GM12878 (cell line): Measurements from ENCODE around the gene PLXNA4. TPM values are rescaled to one million over a fixed set of nuclear protein-coding genes. Genes with fewer than 3 reads are reported as not detected.

Experiments used
- ATAC-seq: fragments of 200-7000 bp; cut with Tn5 transposase; 3 replicates; pipeline ENCODE4 v1.9.1; 2020; ENCODE audit warnings: mild to moderate bottlenecking, moderate library complexity
- BruUV-seq: library from RNA; stranded (reverse); fragments of 400-500 nt; replicated peaks from 2 replicates; lab custom pipeline; 2021; lab: Mats Ljungman, UMichigan
- CTCF ChIA-PET: fragments of 300-600 bp; sonication (Branson Sonifier 250); formaldehyde crosslinking; extraction: SDS; loops from one replicate; lab custom pipeline; 2021; ENCODE audit warnings: inconsistent platforms; lab: Yijun Ruan, JAX
- POLR2A ChIA-PET: fragments of 350-600 bp; formaldehyde crosslinking; extraction: SDS; loops from one replicate; lab custom pipeline; 2021; ENCODE audit warnings: inconsistent platforms; lab: Charles Lee
- RAD21 ChIA-PET: fragments of 300-600 bp; sonication (Branson Sonifier 250); formaldehyde crosslinking; loops from one replicate; lab custom pipeline; 2023; ENCODE audit warnings: antibody characterized with exemption; ENCODE audit not compliant: unreplicated experiment; lab: Charles Lee
- SMC1A ChIA-PET: fragments of 300-600 bp; sonication (Branson Sonifier 250); formaldehyde crosslinking; loops from one replicate; lab custom pipeline; 2023; ENCODE audit not compliant: unreplicated experiment, uncharacterized antibody; lab: Charles Lee
- DNase-seq: peaks from one replicate; pipeline ENCODE4 v3.0.0-alpha.2; 2011; ENCODE audit warnings: low read depth, low spot score
- FAIRE-seq: peaks from 3 replicates; lab custom pipeline; 2011; peaks lifted over from hg19 to GRCh38; lab: Jason Lieb, UNC
- H2AFZ ChIP-seq: 2 replicates; pipeline ENCODE4 v1.6.0; 2011; ENCODE audit warnings: low read depth, low read length, control low read depth; ENCODE audit not compliant: control insufficient read depth
- H3K27ac ChIP-seq: 2 replicates; pipeline ENCODE4 v1.5.1; 2011; ENCODE audit warnings: control low read depth; ENCODE audit not compliant: control insufficient read depth, insufficient read depth
- H3K27me3 ChIP-seq, 2 experiments: replicated peaks in 1 of 2; 2 replicates each; pipeline versions ENCODE4 v1.6.0 to v1.6.1; 2011; ENCODE audit warnings: low read length in 1 of 2; ENCODE audit not compliant: control insufficient read depth in 2 of 2, insufficient read depth in 2 of 2
- H3K36me3 ChIP-seq, 2 experiments: 2 replicates each; pipeline ENCODE4 v1.5.1; 2011; ENCODE audit warnings: low read length in 1 of 2; ENCODE audit not compliant: control insufficient read depth in 2 of 2, insufficient read depth in 2 of 2
- H3K4me1 ChIP-seq: 2 replicates; pipeline ENCODE4 v1.6.1; 2011; ENCODE audit warnings: mild to moderate bottlenecking, low read length, moderate library complexity, mixed read lengths; ENCODE audit not compliant: control insufficient read depth, insufficient read depth
- H3K4me2 ChIP-seq: 2 replicates; pipeline ENCODE4 v1.6.0; 2011; ENCODE audit warnings: control low read depth; ENCODE audit not compliant: control insufficient read depth, insufficient read depth
- H3K4me3 ChIP-seq: fragments of 200-600 bp; sonication (generic); 2 replicates; pipeline ENCODE4 v1.5.1; 2016
- H3K79me2 ChIP-seq: 2 replicates; pipeline ENCODE4 v1.6.0; 2011; ENCODE audit warnings: low read length; ENCODE audit not compliant: control insufficient read depth, insufficient read depth
- H3K9ac ChIP-seq: 2 replicates; pipeline ENCODE4 v1.8.0; 2011; ENCODE audit warnings: low read length, control low read depth, mixed read lengths; ENCODE audit not compliant: control insufficient read depth, insufficient read depth
- H3K9me3 ChIP-seq: replicated peaks from 3 replicates; pipeline ENCODE4 v1.5.1; 2011; ENCODE audit warnings: mild to moderate bottlenecking, low read length; ENCODE audit not compliant: control insufficient read depth, insufficient read depth
- H4K20me1 ChIP-seq: 2 replicates; pipeline ENCODE4 v1.6.0; 2011; ENCODE audit not compliant: control insufficient read depth, insufficient read depth
- CBFB ChIP-seq: IDR thresholded peaks from 2 replicates; pipeline ENCODE4 v1.6.1; 2016; ENCODE audit warnings: antibody characterized with exemption, low read depth
- CHD4 ChIP-seq: fragments of 200-600 bp; sonication (generic); IDR thresholded peaks from 2 replicates; pipeline ENCODE4 v1.6.1; 2016; ENCODE audit warnings: mild to moderate bottlenecking
- GABPA ChIP-seq: IDR thresholded peaks from 2 replicates; pipeline ENCODE4 v1.6.1; 2014; ENCODE audit warnings: antibody characterized with exemption, low read depth, mild to moderate bottlenecking, inconsistent platforms
- RBBP5 ChIP-seq: fragments of 200-600 bp; sonication (generic); conservative IDR thresholded peaks from 2 replicates; pipeline ENCODE4 v1.6.1; 2016
- RELA ChIP-seq: fragments of 450-650 bp; IDR thresholded peaks from 2 replicates; pipeline ENCODE4 v1.8.0; 2014; ENCODE audit warnings: borderline replicate concordance; ENCODE audit not compliant: partially characterized antibody
- SP1 ChIP-seq: IDR thresholded peaks from one replicate; pipeline ENCODE4 v1.6.1; 2011; ENCODE audit warnings: low read depth, low read length
- SREBF2 ChIP-seq: IDR thresholded peaks from 2 replicates; pipeline ENCODE4 v1.6.1; 2012; ENCODE audit warnings: mild to moderate bottlenecking, low read length
- YY1 ChIP-seq: IDR thresholded peaks from 2 replicates; pipeline ENCODE4 v1.6.1; 2011; ENCODE audit warnings: low read depth, mild to moderate bottlenecking, low read length
- WGBS: methylation state at CpG from one replicate; pipeline ENCODE4 v1.1.6; 2016; ENCODE audit warnings: low lambda C conversion rate; ENCODE audit not compliant: insufficient replicate concordance, insufficient coverage; ENCODE audit errors: missing lambda C conversion rate; 5-methylcytosine and 5-hydroxymethylcytosine counted together
- in situ Hi-C: fragments of 300-500 bp; cut with MboI; formaldehyde crosslinking; loops from 9 replicates; pipeline ENCODE4 v1.14.3; 2018; ENCODE audit warnings: mixed read lengths
- intact Hi-C: fragments of 100-400 bp; cut with micrococcal nuclease; formaldehyde crosslinking; loops from one replicate; pipeline ENCODE4 v1.14.2; 2022; ENCODE audit not compliant: unreplicated experiment
- polyA plus RNA-seq, 11 experiments: library from polyadenylated mRNA; depleted of rRNA in 4 of 11; unstranded in 6 of 11; stranded (reverse) in 5 of 11; fragments of >200 nt; fragmentation: Nextera tagmentation in 4 of 11; fragmentation: Illumina TruSeq in 1 of 11; extraction: Ambion mirVana in 4 of 11; extraction: Trizol in 1 of 11; gene quantifications; 1 replicate in 1 of 11; 2 replicates in 10 of 11; pipeline versions ENCODE4 v1.2.1 to v1.2.3, GENCODE V29; 2011 to 2016; ENCODE audit warnings: inconsistent platforms in 2 of 11, missing spikeins in 2 of 11, low read depth in 1 of 11
- total RNA-seq, 4 experiments: library from RNA; depleted of rRNA in 3 of 4; stranded (reverse); fragments of >200 nt in 3 of 4; fragmentation: Illumina TruSeq in 1 of 4; extraction: Trizol in 1 of 4; gene quantifications; 2 replicates each; pipeline versions ENCODE4 v1.2.1 to v1.2.3, GENCODE V29; 2013 to 2021
- TF ChIP-seq, protein P1 (sequence below): IDR thresholded peaks from 2 replicates; pipeline ENCODE4 v1.6.1; 2012; ENCODE audit warnings: low read depth, low read length, improper control_type of control experiment
- TF ChIP-seq, protein P2 (sequence below): fragments of 450-650 bp; formaldehyde crosslinking; IDR thresholded peaks from 2 replicates; pipeline ENCODE4 v1.5.0; 2022; ENCODE audit warnings: mild to moderate bottlenecking, missing genetic modification characterization
- TF ChIP-seq, protein P3 (sequence below): IDR thresholded peaks from 2 replicates; pipeline ENCODE4 v1.6.1; 2012; ENCODE audit warnings: mild to moderate bottlenecking, low read depth, low read length

Gene PLXNA4
- total and polyA plus RNA-seq, 10 of the 15 experiments (the other 5 are each of a cell fraction or from before 2014, with no cell fraction given): 0.03 TPM; not detected in 9

GRCh38 chr7:132199626-132200025, 376.6 kb downstream of the PLXNA4 start:
- H3K4me2 ChIP-seq: no peak overlapping the region
- DNase-seq (no peak), FAIRE-seq (no peak), ATAC-seq (no peak)
- H4K20me1 ChIP-seq: no peaks in the 10 kb centered on the region
- RAD21 ChIA-PET: no interaction called here
- intact Hi-C loops (no loop called here), in situ Hi-C loops (no loop called here)
- no peak overlapping the region for H2AFZ ChIP-seq
- 0% methylated on average over 2 of the region's 2 CpGs for WGBS
- H3K9me3 ChIP-seq: no peaks in the 10 kb centered on the region
- no TSS peak for BruUV-seq
- CTCF ChIA-PET: no interaction called here
- no peaks in the 10 kb centered on the region for H3K79me2 ChIP-seq
- H3K4me3 ChIP-seq: no peak overlapping the region
- H3K27me3 ChIP-seq: no peaks in the 10 kb centered on the region; a peak in 1 of 4 replicates
- SMC1A ChIA-PET: no interaction called here
- POLR2A ChIA-PET: no interaction called here
- H3K36me3 ChIP-seq: no peaks in the 10 kb centered on the region
- H3K9ac ChIP-seq: no peak overlapping the region
- H3K4me1 ChIP-seq: no peaks in the 10 kb centered on the region
- TF ChIP-seq, protein P1, sequence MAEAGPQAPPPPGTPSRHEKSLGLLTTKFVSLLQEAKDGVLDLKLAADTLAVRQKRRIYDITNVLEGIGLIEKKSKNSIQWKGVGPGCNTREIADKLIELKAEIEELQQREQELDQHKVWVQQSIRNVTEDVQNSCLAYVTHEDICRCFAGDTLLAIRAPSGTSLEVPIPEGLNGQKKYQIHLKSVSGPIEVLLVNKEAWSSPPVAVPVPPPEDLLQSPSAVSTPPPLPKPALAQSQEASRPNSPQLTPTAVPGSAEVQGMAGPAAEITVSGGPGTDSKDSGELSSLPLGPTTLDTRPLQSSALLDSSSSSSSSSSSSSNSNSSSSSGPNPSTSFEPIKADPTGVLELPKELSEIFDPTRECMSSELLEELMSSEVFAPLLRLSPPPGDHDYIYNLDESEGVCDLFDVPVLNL: no peak
- H3K27ac ChIP-seq: no peak overlapping the region

- Histone ChIP-seq H4K20me1 (no peaks in the 10 kb centered on the region), H3K4me2 (no peak overlapping the region), H3K9ac (no peak overlapping the region), H3K4me3 (no peak overlapping the region), H2AFZ (no peak overlapping the region), H3K4me1 (no peaks in the 10 kb centered on the region), H3K9me3 (no peaks in the 10 kb centered on the region), H3K27ac (no peak overlapping the region), H3K79me2 (no peaks in the 10 kb centered on the region), H3K36me3 (no peaks in the 10 kb centered on the region), H3K27me3 (no peaks in the 10 kb centered on the region)
- no peak for ATAC-seq
- in situ Hi-C loops: no loop called here
- ChIA-PET CTCF (no interaction called here), POLR2A (no interaction called here), SMC1A (interaction anchor here (0.6 kb wide), 1 partner anchor 10 kb away, joined by 3 read pairs; no protein-coding TSS in a partner anchor), RAD21 (no interaction called here)
- intact Hi-C loops: no loop called here
- BruUV-seq: no TSS peak
- no peak for FAIRE-seq
- no peak for DNase-seq
- 78% methylated on average over 2 of the region's 2 CpGs for WGBS
- TF ChIP-seq, protein P2, sequence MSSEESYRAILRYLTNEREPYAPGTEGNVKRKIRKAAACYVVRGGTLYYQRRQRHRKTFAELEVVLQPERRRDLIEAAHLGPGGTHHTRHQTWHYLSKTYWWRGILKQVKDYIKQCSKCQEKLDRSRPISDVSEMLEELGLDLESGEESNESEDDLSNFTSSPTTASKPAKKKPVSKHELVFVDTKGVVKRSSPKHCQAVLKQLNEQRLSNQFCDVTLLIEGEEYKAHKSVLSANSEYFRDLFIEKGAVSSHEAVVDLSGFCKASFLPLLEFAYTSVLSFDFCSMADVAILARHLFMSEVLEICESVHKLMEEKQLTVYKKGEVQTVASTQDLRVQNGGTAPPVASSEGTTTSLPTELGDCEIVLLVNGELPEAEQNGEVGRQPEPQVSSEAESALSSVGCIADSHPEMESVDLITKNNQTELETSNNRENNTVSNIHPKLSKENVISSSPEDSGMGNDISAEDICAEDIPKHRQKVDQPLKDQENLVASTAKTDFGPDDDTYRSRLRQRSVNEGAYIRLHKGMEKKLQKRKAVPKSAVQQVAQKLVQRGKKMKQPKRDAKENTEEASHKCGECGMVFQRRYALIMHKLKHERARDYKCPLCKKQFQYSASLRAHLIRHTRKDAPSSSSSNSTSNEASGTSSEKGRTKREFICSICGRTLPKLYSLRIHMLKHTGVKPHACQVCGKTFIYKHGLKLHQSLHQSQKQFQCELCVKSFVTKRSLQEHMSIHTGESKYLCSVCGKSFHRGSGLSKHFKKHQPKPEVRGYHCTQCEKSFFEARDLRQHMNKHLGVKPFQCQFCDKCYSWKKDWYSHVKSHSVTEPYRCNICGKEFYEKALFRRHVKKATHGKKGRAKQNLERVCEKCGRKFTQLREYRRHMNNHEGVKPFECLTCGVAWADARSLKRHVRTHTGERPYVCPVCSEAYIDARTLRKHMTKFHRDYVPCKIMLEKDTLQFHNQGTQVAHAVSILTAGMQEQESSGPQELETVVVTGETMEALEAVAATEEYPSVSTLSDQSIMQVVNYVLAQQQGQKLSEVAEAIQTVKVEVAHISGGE (CRISPR knock-in tag): no peak
- TF ChIP-seq SP1: no peak
- TF ChIP-seq, protein P3, sequence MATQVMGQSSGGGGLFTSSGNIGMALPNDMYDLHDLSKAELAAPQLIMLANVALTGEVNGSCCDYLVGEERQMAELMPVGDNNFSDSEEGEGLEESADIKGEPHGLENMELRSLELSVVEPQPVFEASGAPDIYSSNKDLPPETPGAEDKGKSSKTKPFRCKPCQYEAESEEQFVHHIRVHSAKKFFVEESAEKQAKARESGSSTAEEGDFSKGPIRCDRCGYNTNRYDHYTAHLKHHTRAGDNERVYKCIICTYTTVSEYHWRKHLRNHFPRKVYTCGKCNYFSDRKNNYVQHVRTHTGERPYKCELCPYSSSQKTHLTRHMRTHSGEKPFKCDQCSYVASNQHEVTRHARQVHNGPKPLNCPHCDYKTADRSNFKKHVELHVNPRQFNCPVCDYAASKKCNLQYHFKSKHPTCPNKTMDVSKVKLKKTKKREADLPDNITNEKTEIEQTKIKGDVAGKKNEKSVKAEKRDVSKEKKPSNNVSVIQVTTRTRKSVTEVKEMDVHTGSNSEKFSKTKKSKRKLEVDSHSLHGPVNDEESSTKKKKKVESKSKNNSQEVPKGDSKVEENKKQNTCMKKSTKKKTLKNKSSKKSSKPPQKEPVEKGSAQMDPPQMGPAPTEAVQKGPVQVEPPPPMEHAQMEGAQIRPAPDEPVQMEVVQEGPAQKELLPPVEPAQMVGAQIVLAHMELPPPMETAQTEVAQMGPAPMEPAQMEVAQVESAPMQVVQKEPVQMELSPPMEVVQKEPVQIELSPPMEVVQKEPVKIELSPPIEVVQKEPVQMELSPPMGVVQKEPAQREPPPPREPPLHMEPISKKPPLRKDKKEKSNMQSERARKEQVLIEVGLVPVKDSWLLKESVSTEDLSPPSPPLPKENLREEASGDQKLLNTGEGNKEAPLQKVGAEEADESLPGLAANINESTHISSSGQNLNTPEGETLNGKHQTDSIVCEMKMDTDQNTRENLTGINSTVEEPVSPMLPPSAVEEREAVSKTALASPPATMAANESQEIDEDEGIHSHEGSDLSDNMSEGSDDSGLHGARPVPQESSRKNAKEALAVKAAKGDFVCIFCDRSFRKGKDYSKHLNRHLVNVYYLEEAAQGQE: no peak
- no peak for TF ChIP-seq YY1
- TF ChIP-seq CBFB: no peak
- no peak for TF ChIP-seq GABPA
- TF ChIP-seq RBBP5: no peak
- no peak for TF ChIP-seq SREBF2
- no peak for TF ChIP-seq RELA
- TF ChIP-seq CHD4: no peak
Observed at GRCh38 chr7:132197772-132198171, 378.5 kb downstream of the PLXNA4 start.
